Progenitor cell of endocrine pancreas (in vitro differentiated cells): Measurements from ENCODE around the gene KRTAP10-3. TPM values are rescaled to one million over a fixed set of nuclear protein-coding genes. Genes with fewer than 3 reads are reported as not detected.

Experiments
- DNase-seq: peaks from one replicate; pipeline ENCODE4 v3.0.0; 2021; ENCODE audit warnings: low spot score; ENCODE audit not compliant: unreplicated experiment
- H3K27ac Mint-ChIP-seq: 2 replicates; pipeline ENCODE4 v1.8.0; 2021; ENCODE audit warnings: mild to moderate bottlenecking, moderate library complexity, mixed read lengths
- H3K27me3 Mint-ChIP-seq: 2 replicates; pipeline ENCODE4 v1.8.0; 2021; ENCODE audit warnings: mixed read lengths
- H3K36me3 Mint-ChIP-seq: 2 replicates; pipeline ENCODE4 v1.8.0; 2022; ENCODE audit warnings: mixed read lengths; ENCODE audit not compliant: insufficient read depth
- H3K4me1 Mint-ChIP-seq: 2 replicates; pipeline ENCODE4 v1.8.0; 2021; ENCODE audit warnings: low read depth, mixed read lengths
- H3K4me3 Mint-ChIP-seq: 2 replicates; pipeline ENCODE4 v1.8.0; 2021; ENCODE audit warnings: low read depth, mild to moderate bottlenecking, moderate library complexity, mixed read lengths
- H3K9me3 Mint-ChIP-seq: 2 replicates; pipeline ENCODE4 v1.8.0; 2021; ENCODE audit warnings: low read depth, mixed read lengths
- total RNA-seq: library from RNA; stranded (reverse); gene quantifications from 2 replicates; pipeline ENCODE4 v1.2.1, GENCODE V29; 2021
- TF ChIP-seq, protein P1 (sequence below): fragments of 200-600 bp; sonication (generic); IDR thresholded peaks from one replicate; pipeline ENCODE4 v1.5.0; 2021; ENCODE audit warnings: antibody characterized with exemption, mild to moderate bottlenecking; ENCODE audit not compliant: unreplicated experiment

Gene KRTAP10-3
- total RNA-seq, 1 donor from 2014 or later: not detected

DNA sequence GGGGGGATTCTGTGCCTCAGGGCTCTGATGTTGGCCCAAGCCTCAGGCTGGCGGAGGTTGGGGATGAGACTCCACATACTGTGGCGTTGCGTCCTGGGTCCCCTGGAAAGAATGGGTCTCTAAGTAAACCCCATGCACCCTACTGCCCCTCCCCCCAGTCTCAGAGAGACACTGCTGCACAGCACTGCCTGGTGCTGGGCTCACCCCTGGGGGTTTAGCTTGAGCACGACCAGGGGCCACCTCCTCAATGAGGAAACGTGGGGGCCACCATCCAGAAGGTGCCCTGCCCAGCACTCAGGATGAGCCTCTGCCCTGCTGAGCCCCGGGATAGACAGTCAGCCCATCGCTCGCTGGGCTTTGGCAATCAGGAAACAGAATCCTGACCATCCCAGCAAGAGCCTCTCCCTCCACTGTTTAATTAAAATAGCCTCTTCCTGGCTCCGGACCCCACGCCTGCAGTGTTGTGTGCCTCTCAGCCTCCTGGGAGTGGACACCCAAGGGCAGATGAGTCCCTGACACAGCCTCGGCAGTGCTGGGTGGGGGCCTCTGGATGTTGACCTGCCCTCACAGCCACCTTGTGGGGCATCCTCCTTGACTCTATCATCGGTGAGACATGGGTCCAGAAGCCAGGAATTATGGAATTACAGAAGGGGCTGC, 11.4 kb upstream of the KRTAP10-3 start:
- Mint-ChIP-seq H3K9me3 (peaks cover 10% of the 10 kb centered on the region), H3K36me3 (no peaks in the 10 kb centered on the region), H3K27ac (no peak overlapping the region), H3K27me3 (no peaks in the 10 kb centered on the region), H3K4me3 (no peak overlapping the region), H3K4me1 (peaks cover 3% of the 10 kb centered on the region)
- no peak for DNase-seq
- TF ChIP-seq, protein P1, sequence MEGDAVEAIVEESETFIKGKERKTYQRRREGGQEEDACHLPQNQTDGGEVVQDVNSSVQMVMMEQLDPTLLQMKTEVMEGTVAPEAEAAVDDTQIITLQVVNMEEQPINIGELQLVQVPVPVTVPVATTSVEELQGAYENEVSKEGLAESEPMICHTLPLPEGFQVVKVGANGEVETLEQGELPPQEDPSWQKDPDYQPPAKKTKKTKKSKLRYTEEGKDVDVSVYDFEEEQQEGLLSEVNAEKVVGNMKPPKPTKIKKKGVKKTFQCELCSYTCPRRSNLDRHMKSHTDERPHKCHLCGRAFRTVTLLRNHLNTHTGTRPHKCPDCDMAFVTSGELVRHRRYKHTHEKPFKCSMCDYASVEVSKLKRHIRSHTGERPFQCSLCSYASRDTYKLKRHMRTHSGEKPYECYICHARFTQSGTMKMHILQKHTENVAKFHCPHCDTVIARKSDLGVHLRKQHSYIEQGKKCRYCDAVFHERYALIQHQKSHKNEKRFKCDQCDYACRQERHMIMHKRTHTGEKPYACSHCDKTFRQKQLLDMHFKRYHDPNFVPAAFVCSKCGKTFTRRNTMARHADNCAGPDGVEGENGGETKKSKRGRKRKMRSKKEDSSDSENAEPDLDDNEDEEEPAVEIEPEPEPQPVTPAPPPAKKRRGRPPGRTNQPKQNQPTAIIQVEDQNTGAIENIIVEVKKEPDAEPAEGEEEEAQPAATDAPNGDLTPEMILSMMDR: no peak

GRCh38 chr21:44568667-44569556, 10.3 kb upstream of the KRTAP10-3 start:
- no peaks in the 10 kb centered on the region for H3K27me3 Mint-ChIP-seq
- DNase-seq: no peak
- no peak overlapping the region for H3K4me3 Mint-ChIP-seq
- H3K36me3 Mint-ChIP-seq: no peaks in the 10 kb centered on the region
- no peak overlapping the region for H3K27ac Mint-ChIP-seq
- TF ChIP-seq, protein P1: no peak
- no peaks in the 10 kb centered on the region for H3K4me1 Mint-ChIP-seq
- peaks cover 10% of the 10 kb centered on the region for H3K9me3 Mint-ChIP-seq

DNA sequence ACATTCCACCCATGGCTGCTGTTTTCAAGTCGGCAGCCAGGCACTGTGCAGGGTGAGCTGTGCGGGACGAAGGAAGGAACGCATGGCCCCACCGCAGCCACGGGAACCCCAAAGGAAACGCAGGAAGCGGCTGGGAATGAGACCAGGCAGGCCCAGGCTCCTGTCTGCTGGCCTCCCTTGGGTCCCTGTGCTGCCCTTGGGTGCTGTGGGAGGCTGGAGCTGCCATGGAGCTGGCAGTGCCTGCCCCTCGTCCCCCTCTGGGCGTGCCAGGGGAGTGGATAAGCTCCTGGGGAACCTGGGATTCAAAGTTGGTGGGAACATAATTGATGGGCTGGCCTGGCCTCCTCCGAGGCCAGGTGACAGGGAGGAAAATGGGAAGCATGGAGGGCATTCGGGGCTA, 9.7 kb upstream of the KRTAP10-3 start:
- H3K4me3 Mint-ChIP-seq: no peak overlapping the region
- no peak overlapping the region for H3K27ac Mint-ChIP-seq
- DNase-seq: no peak
- peaks cover 10% of the 10 kb centered on the region for H3K9me3 Mint-ChIP-seq
- no peaks in the 10 kb centered on the region for H3K4me1 Mint-ChIP-seq
- H3K27me3 Mint-ChIP-seq: no peaks in the 10 kb centered on the region
- H3K36me3 Mint-ChIP-seq: no peaks in the 10 kb centered on the region
- TF ChIP-seq, protein P1: no peak

- H3K27me3 Mint-ChIP-seq: no peaks in the 10 kb centered on the region
- no peaks in the 10 kb centered on the region for H3K36me3 Mint-ChIP-seq
- H3K4me3 Mint-ChIP-seq: no peak overlapping the region
- no peak overlapping the region for H3K27ac Mint-ChIP-seq
- DNase-seq: no peak
- H3K4me1 Mint-ChIP-seq: no peaks in the 10 kb centered on the region
- TF ChIP-seq, protein P1: no peak
- peaks cover 10% of the 10 kb centered on the region for H3K9me3 Mint-ChIP-seq
Observed at GRCh38 chr21:44567481-44568171, 9.0 kb upstream of the KRTAP10-3 start.

DNA sequence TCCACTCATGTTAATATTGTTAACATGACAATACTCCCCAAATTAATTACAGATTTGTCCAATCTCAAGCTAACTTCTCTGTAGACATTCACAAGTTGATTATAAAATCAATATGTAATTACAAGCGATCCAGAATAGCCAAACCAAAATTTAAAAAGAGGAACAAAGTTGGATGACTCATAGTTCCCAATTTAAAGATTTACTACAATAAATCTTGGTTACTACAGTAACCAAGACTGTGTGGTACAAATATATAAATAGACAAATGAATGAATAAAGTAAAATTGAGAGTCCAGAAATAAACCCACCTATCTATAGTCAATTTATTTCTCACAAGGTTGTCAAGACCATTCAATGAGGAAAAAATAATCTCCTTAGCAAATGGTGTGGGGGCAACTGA, 7.8 kb upstream of the KRTAP10-3 start:
- no peaks in the 10 kb centered on the region for H3K27me3 Mint-ChIP-seq
- H3K9me3 Mint-ChIP-seq: peaks cover 11% of the 10 kb centered on the region
- H3K4me3 Mint-ChIP-seq: no peak overlapping the region
- H3K27ac Mint-ChIP-seq: no peak overlapping the region
- no peaks in the 10 kb centered on the region for H3K4me1 Mint-ChIP-seq
- TF ChIP-seq, protein P1: no peak
- H3K36me3 Mint-ChIP-seq: no peaks in the 10 kb centered on the region
- no peak for DNase-seq
